Heart left ventricle (tissue), 16 donors: ENCODE data around the gene RIPK4. TPM values are rescaled to one million over a fixed set of nuclear protein-coding genes. Genes with fewer than 3 reads are reported as not detected.

Experiments used
- ATAC-seq, 4 donors: fragments of 200-7000 bp; cut with Tn5 transposase; one replicate each; pipeline ENCODE4 v1.9.1; 2020 to 2022; ENCODE audit warnings: moderate library complexity in 4 of 4, mild to moderate bottlenecking in 3 of 4, moderate number of reproducible peaks in 1 of 4
- DNase-seq, 5 donors: peaks; one replicate each; pipeline ENCODE4 v3.0.0-alpha.2; 2020
- H3K27ac ChIP-seq, 12 donors: fragments of 200-600 bp; sonication (generic) in 4 of 12; one replicate each; pipeline versions ENCODE4 v1.5.0 to v1.8.0; 2016 to 2022; ENCODE audit warnings: mild to moderate bottlenecking in 2 of 12
- H3K27me3 ChIP-seq, 9 donors: fragments of 200-600 bp; sonication (generic) in 2 of 9; one replicate each; pipeline versions ENCODE4 v1.5.1 to v1.8.0; 2016 to 2022; ENCODE audit warnings: mild to moderate bottlenecking in 3 of 9
- H3K36me3 ChIP-seq, 9 donors: fragments of 200-600 bp; sonication (generic) in 2 of 9; one replicate each; pipeline versions ENCODE4 v1.5.0 to v1.8.0; 2018 to 2022; ENCODE audit warnings: mild to moderate bottlenecking in 2 of 9
- H3K4me1 ChIP-seq, 12 donors: fragments of 200-600 bp; sonication (generic) in 4 of 12; one replicate each; pipeline versions ENCODE4 v1.5.0 to v1.8.0; 2016 to 2022; ENCODE audit warnings: mild to moderate bottlenecking in 3 of 12
- H3K4me3 ChIP-seq, 12 donors: fragments of 200-600 bp; sonication (generic) in 4 of 12; one replicate each; pipeline versions ENCODE4 v1.5.0 to v1.8.0; 2017 to 2022; ENCODE audit warnings: mild to moderate bottlenecking in 9 of 12, moderate library complexity in 4 of 12
- H3K9me3 ChIP-seq, 12 donors: fragments of 200-600 bp; sonication (generic) in 4 of 12; one replicate each; pipeline versions ENCODE4 v1.5.0 to v1.8.0; 2016 to 2022; ENCODE audit warnings: mild to moderate bottlenecking in 1 of 12
- CTCF ChIP-seq, 12 donors: fragments of 200-600 bp; sonication (generic) in 4 of 12; IDR thresholded peaks; one replicate each; pipeline versions ENCODE4 v1.5.0 to v1.8.0; 2018 to 2022; ENCODE audit warnings: antibody characterized with exemption in 12 of 12, mild to moderate bottlenecking in 5 of 12
- POLR2A ChIP-seq, 2 donors: fragments of 450-650 bp; IDR thresholded peaks; one replicate each; pipeline ENCODE4 v1.6.1; 2017; ENCODE audit warnings: antibody characterized with exemption in 2 of 2, mild to moderate bottlenecking in 2 of 2, moderate library complexity in 2 of 2
- WGBS, 4 donors: extraction: QIAGEN DNeasy Blood & Tissue Kit in 2 of 4; methylation state at CpG; one replicate each; pipeline versions ENCODE4 v1.1.5 to v1.1.7; 2013 to 2018; 5-methylcytosine and 5-hydroxymethylcytosine counted together
- intact Hi-C, 10 donors: fragments of 100-400 bp; cut with DNase I; formaldehyde crosslinking; loops; one replicate each; pipeline versions ENCODE4 v1.11.1 to v1.14.2; 2022
- polyA plus RNA-seq, 2 donors: library from polyadenylated mRNA; stranded (reverse); fragments of 200-250 nt; gene quantifications; one replicate each; pipeline ENCODE4 v1.2.3, GENCODE V29; 2013
- total RNA-seq, 9 donors: library from RNA; depleted of rRNA in 2 of 9; stranded (reverse); fragments of >200 nt in 2 of 9; fragmentation: NEBNext Ultra II Directional in 3 of 9; extraction: Animal tissue kit (Norgen Biotek cat#: 25700) in 3 of 9; gene quantifications; one replicate each; pipeline versions ENCODE4 v1.1.0 to v1.2.4, GENCODE V29; 2016 to 2023
- donor health status: ischemic (EF 13 %, LVEDD 7.1; RV severe dilation, severe dysfunction).
- donor health status: healthy with polysubstance abuse.
- donor health status: DM: no; HTN: yes; CAD: no.
- donor health status: DM: no; HTN: no; CAD: no.
- donor health status: ischemic (EF 25% LVEDD 6.9; RV normal size, moderate dysfunction).
- donor health status: ischemic (EF 25% LVEDD 5.7; RV mildly dilated, moderate dysfunction).
- donor health status: healthy.
- donor health status: DM: yes; HTN: yes; CAD: no.
- donor health status: ischemic (EF 35%, LVEDD 5.7; RV mildly dilated, moderate dysfunction).
- donor health status: nonischemic (EF 11% LVEDD 7.7; RV severe dilation, severe dysfunction).
- donor health status: DM: yes; HTN: yes; CAD: no.
- donor health status: PGD.
- donor health status: ischemic (EF 29% LVEDD 5.4; RV normal size, mild dysfunction).
- donor health status: nonischemic (EF 23%, LVEDD 6.1; RV moderate dilation, normal function).

Gene RIPK4
- total and polyA plus RNA-seq, 11 donors: 0.04 to 2.0 (median 0.08) TPM; not detected in 2

DNA sequence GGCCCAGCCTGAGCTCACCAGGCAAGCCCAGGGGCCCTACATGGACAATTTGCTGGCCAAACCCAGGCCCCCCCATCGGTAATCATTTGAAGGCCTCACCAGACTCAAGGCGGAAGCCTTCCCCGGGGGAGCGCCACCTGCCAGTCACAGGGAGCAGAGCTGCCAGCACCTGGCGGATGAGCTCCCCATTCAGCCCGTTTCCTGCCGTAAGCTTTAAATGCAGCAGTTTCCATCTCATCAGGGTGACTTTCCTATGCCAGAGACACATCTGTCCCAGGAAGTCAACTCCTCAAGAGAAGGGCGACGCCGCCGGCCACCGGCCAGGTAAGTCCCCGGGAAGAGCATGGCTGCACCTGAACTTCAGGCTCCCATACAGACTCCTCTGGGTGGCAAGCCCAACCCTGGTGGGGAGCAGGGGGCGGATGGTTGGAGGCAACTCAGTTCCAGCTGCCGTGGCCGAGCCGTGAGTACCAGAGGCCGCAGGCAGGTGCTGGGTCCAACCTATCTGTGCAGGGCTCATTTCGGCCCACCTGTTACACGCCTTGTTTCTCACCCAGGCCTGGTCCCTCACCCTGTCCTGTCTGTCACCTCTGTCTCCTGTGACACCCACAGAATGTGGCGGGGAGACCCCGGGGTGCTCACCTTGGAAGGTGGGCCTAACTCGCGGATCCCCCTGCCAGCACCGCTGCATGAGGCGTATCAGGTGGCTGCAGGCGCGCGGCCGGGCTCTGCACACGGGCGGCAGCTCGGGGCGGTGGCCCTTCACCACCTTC lies 20.7 kb downstream of the RIPK4 start:
- no peak overlapping the region for H3K4me3 ChIP-seq
- TF ChIP-seq POLR2A (IDR thresholded peaks at IDR 0.05) (no peak), CTCF (IDR thresholded peaks at IDR 0.05) (no peak)
- no peaks in the 10 kb centered on the region for H3K9me3 ChIP-seq
- no peaks in the 10 kb centered on the region for H3K36me3 ChIP-seq
- whole genome bisulfite sequencing, 4 donors: 87 to 93% (median 91%) methylated on average over 12 to 34 of the region's 34 CpGs
- intact Hi-C loops: no loop called here
- no peak overlapping the region for H3K27ac ChIP-seq
- H3K27me3 ChIP-seq: peaks cover 0 to 32% (median 2%) of the 10 kb centered on the region in 9 donors
- DNase-seq: no peak
- no peak for ATAC-seq
- no peaks in the 10 kb centered on the region for H3K4me1 ChIP-seq

DNA sequence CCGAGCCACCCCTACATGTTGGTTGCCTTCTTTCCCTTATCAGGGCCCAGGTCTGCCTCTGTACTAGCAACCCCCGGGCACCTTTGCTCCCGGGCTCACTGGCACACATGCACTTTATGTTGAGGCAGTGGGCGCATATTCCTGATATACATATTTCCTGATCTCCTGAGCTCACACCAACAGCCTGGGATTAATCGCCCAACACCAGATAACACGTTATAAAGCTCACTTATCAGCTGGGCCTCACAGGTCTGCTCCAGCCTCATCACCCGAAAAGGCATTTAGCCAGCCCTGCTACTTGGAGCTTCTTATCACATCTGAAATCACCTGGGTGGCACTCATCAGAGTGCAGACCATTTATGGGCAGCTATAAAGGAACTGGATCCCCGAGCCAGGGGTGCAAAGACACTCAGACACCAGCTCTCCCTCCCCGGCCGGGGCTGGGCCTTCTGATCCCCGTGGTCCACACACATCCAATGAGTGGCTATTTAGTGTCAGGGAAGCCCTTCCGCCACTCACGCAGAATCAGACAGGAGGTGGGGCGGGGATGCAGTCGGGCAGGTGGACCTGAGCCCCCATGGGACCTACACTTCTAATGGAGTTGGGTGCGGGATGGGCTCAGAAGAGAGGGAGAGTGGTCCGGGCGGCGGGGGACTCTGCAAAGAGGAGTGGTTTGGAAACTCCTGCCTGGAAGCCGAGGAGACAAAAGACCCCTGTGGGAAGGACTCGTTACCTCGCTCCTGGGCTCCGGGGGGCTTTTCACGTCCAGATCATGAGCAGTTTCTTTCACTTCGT lies 21.6 kb downstream of the RIPK4 start:
- 80 to 85% (median 81%) methylated on average over 25 of the region's 25 CpGs for WGBS, 4 donors
- DNase-seq (no peak), ATAC-seq (no peak)
- Histone ChIP-seq H3K27me3 (peaks cover 0 to 32% (median 2%) of the 10 kb centered on the region in 9 donors), H3K4me3 (no peak overlapping the region), H3K9me3 (no peaks in the 10 kb centered on the region), H3K4me1 (no peaks in the 10 kb centered on the region), H3K27ac (no peak overlapping the region), H3K36me3 (no peaks in the 10 kb centered on the region)
- no peak for TF ChIP-seq CTCF (IDR thresholded peaks at IDR 0.05)
- intact Hi-C loops: no loop called here

DNA sequence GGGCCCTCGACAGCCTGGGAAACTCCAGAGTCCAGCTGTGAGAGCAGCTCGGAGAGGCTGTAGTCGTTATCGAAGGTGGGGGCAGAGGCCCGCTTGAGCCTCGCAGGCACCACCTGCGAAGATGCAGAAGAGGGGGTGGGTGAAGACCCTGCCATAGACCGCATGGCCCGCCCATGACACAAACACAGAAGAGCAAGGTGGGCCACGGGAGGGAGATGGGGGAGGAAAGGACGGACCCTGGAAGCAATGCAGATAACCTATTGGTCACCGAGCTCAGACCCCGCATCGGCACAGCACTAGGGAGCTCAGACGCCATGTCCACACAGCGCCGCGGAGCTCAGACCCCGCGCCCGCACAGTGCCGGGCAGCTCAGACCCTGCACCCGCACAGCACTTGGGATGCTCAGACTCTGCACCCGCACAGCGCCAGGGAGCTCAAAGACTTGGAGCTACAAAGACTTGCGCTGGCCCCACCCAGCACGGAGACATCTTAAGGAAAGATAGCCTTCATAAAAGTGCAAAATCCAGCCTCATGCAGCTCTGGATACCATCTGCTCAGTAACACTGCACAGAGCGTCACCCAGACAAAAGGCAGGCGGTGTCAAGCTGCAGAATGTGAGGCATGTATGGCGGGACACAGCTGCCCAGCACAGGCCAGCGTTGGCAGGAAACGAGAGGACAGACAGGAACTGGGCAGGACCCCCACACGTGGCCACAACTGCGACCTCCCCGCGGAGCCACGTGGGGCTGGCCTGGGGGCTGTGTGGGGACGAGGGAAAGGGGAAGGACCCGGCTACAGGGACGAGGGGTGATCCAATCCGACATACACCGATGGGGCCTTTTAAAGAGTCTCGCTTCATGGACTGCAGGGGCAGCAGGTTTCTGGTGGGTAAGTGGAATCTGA lies 22.6 kb downstream of the RIPK4 start:
- Histone ChIP-seq H3K27me3 (peaks cover 0 to 31% (median under 1%) of the 10 kb centered on the region in 9 donors), H3K4me1 (no peaks in the 10 kb centered on the region), H3K27ac (no peak overlapping the region), H3K9me3 (no peaks in the 10 kb centered on the region), H3K4me3 (no peak overlapping the region), H3K36me3 (no peaks in the 10 kb centered on the region)
- intact Hi-C loops: no loop called here
- TF ChIP-seq CTCF (IDR thresholded peaks at IDR 0.05) (no peak), POLR2A (IDR thresholded peaks at IDR 0.05) (no peak)
- 67 to 76% (median 72%) methylated on average over 38 to 43 of the region's 43 CpGs for WGBS, 4 donors
- DNase-seq (peak in 1 of 5 donors; percentile 12), ATAC-seq (peak in 1 of 4 donors; percentile 31)
